HCT116 (cell line): ENCODE data around the gene CFAP97D2.

Experiments used
- EZH2 ChIP-seq: fragments of 200-600 bp; sonication (generic); IDR thresholded peaks from 2 replicates; pipeline ENCODE4 v1.6.1; 2017; ENCODE audit warnings: antibody characterized with exemption, mixed run types
- POLR2A ChIP-seq: IDR thresholded peaks from 2 replicates; pipeline ENCODE4 v1.7.0; 2011; ENCODE audit warnings: borderline replicate concordance; ENCODE audit not compliant: insufficient read depth, insufficient read length; ENCODE audit errors: extremely low read depth
- RAD21 ChIP-seq: IDR thresholded peaks from 2 replicates; pipeline ENCODE4 v1.6.1; 2012; ENCODE audit warnings: low read depth, mild to moderate bottlenecking
- TF ChIP-seq, protein P1 (sequence below), 3 experiments: fragments of 200-600 bp in 1 of 3; sonication (generic) in 1 of 3; IDR thresholded peaks in 2 of 3; conservative IDR thresholded peaks in 1 of 3; 2 replicates each; pipeline ENCODE4 v1.5.1; 2012 to 2017; ENCODE audit warnings: low read depth in 2 of 3, low read length in 2 of 3, antibody characterized with exemption in 1 of 3, borderline replicate concordance in 1 of 3, control low read depth in 1 of 3, mild to moderate bottlenecking in 1 of 3, mixed read lengths in 1 of 3, mixed run types in 1 of 3, moderate library complexity in 1 of 3; ENCODE audit not compliant: insufficient read depth in 1 of 3
- TF ChIP-seq, protein P2 (sequence below): IDR thresholded peaks from 2 replicates; pipeline ENCODE4 v1.6.1; 2012; ENCODE audit warnings: low read depth
- TF ChIP-seq, protein P3 (sequence below): IDR thresholded peaks from 2 replicates; pipeline ENCODE4 v1.6.1; 2012
- TF ChIP-seq, protein P4 (sequence below): IDR thresholded peaks from 2 replicates; pipeline ENCODE4 v1.6.1; 2011; ENCODE audit warnings: mild to moderate bottlenecking, low read length, moderate library complexity; ENCODE audit not compliant: insufficient replicate concordance; ENCODE audit errors: extremely low read depth

DNA sequence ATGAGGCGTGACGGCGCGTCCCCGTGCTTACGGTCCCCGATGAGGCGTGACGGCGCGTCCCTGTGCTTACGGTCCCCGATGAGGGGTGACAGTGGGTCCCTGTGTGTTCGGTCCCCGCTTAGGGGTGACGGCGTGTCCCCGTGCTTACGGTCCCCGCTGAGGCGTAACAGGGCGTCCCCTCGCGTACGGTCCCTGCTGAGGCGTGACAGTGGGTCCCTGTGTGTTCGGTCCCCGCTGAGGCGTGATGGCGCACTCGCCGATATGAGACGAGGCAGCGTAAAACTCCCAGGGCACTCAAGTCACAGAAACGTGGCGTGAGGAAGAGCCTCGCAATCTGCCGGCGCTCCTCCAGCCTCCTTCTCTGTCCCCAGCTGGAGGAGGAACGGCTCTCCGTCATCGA is 20.9 kb downstream of the CFAP97D2 start:
- TF ChIP-seq, protein P1, sequence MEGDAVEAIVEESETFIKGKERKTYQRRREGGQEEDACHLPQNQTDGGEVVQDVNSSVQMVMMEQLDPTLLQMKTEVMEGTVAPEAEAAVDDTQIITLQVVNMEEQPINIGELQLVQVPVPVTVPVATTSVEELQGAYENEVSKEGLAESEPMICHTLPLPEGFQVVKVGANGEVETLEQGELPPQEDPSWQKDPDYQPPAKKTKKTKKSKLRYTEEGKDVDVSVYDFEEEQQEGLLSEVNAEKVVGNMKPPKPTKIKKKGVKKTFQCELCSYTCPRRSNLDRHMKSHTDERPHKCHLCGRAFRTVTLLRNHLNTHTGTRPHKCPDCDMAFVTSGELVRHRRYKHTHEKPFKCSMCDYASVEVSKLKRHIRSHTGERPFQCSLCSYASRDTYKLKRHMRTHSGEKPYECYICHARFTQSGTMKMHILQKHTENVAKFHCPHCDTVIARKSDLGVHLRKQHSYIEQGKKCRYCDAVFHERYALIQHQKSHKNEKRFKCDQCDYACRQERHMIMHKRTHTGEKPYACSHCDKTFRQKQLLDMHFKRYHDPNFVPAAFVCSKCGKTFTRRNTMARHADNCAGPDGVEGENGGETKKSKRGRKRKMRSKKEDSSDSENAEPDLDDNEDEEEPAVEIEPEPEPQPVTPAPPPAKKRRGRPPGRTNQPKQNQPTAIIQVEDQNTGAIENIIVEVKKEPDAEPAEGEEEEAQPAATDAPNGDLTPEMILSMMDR (IDR thresholded peaks at IDR 0.05 in 2 of 3, conservative IDR thresholded peaks at IDR 0.05 in 1 of 3; ENCODE audit: borderline replicate concordance in 1 of 3, insufficient read depth in 1 of 3, low read depth in 2 of 3, low read length in 2 of 3), result no peak
- TF ChIP-seq EZH2 (no peak), POLR2A (no peak), RAD21 (no peak)
- TF ChIP-seq, protein P2, sequence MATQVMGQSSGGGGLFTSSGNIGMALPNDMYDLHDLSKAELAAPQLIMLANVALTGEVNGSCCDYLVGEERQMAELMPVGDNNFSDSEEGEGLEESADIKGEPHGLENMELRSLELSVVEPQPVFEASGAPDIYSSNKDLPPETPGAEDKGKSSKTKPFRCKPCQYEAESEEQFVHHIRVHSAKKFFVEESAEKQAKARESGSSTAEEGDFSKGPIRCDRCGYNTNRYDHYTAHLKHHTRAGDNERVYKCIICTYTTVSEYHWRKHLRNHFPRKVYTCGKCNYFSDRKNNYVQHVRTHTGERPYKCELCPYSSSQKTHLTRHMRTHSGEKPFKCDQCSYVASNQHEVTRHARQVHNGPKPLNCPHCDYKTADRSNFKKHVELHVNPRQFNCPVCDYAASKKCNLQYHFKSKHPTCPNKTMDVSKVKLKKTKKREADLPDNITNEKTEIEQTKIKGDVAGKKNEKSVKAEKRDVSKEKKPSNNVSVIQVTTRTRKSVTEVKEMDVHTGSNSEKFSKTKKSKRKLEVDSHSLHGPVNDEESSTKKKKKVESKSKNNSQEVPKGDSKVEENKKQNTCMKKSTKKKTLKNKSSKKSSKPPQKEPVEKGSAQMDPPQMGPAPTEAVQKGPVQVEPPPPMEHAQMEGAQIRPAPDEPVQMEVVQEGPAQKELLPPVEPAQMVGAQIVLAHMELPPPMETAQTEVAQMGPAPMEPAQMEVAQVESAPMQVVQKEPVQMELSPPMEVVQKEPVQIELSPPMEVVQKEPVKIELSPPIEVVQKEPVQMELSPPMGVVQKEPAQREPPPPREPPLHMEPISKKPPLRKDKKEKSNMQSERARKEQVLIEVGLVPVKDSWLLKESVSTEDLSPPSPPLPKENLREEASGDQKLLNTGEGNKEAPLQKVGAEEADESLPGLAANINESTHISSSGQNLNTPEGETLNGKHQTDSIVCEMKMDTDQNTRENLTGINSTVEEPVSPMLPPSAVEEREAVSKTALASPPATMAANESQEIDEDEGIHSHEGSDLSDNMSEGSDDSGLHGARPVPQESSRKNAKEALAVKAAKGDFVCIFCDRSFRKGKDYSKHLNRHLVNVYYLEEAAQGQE, result no peak
- TF ChIP-seq, protein P3, sequence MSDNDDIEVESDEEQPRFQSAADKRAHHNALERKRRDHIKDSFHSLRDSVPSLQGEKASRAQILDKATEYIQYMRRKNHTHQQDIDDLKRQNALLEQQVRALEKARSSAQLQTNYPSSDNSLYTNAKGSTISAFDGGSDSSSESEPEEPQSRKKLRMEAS, result no peak
- TF ChIP-seq, protein P4, sequence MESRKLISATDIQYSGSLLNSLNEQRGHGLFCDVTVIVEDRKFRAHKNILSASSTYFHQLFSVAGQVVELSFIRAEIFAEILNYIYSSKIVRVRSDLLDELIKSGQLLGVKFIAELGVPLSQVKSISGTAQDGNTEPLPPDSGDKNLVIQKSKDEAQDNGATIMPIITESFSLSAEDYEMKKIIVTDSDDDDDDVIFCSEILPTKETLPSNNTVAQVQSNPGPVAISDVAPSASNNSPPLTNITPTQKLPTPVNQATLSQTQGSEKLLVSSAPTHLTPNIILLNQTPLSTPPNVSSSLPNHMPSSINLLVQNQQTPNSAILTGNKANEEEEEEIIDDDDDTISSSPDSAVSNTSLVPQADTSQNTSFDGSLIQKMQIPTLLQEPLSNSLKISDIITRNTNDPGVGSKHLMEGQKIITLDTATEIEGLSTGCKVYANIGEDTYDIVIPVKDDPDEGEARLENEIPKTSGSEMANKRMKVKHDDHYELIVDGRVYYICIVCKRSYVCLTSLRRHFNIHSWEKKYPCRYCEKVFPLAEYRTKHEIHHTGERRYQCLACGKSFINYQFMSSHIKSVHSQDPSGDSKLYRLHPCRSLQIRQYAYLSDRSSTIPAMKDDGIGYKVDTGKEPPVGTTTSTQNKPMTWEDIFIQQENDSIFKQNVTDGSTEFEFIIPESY, result no peak
